ENCODE results near the gene ASGR1. TPM values are rescaled to one million over a fixed set of nuclear protein-coding genes. Genes with fewer than 3 reads are reported as not detected.

Gene ASGR1
- total RNA-seq (2014; rRNA removed; shearing (Covaris generic)), result 0.86 and 0.98 TPM in 2 replicates

- no peak for DNase-seq (ENCODE audit: low spot score)
Observed at GRCh38 chr17:7179317-7180254, at the start of gene ASGR1. Gene ASGR1 (minus strand): TSS chr17:7179370. CDS start chr17:7178563, 807 bp downstream.

- no peak for DNase-seq (ENCODE audit: low spot score)
Observed at GRCh38 chr17:7228920-7229319, 49.8 kb upstream of the ASGR1 start.

- DNase-seq (ENCODE audit: low spot score), result no peak
Observed at GRCh38 chr17:7226721-7227710, 47.8 kb upstream of the ASGR1 start.

- DNase-seq (ENCODE audit: low spot score), result no peak
Observed at GRCh38 chr17:7225711-7226331, 46.7 kb upstream of the ASGR1 start.

GRCh38 chr17:7224661-7225111 is 45.5 kb upstream of the ASGR1 start:
- peak; percentile 59 for DNase-seq (ENCODE audit: low spot score)

GRCh38 chr17:7224110-7224509 is 44.9 kb upstream of the ASGR1 start:
- peak; percentile 52 for DNase-seq (ENCODE audit: low spot score)

GRCh38 chr17:7223375-7223774 is 44.2 kb upstream of the ASGR1 start:
- DNase-seq (ENCODE audit: low spot score), result no peak

GRCh38 chr17:7222972-7223292 is 43.8 kb upstream of the ASGR1 start:
- no peak for DNase-seq (ENCODE audit: low spot score)

GRCh38 chr17:7222093-7222971 is 43.2 kb upstream of the ASGR1 start:
- no peak for DNase-seq (ENCODE audit: low spot score)

- no peak for DNase-seq (ENCODE audit: low spot score)
Observed at GRCh38 chr17:7221278-7222092, 42.3 kb upstream of the ASGR1 start.

- peak; percentile 83 for DNase-seq (ENCODE audit: low spot score)
Observed at GRCh38 chr17:7220593-7221277, 41.6 kb upstream of the ASGR1 start.

- peak; percentile 77 for DNase-seq (ENCODE audit: low spot score)
Observed at GRCh38 chr17:7219812-7220592, 40.8 kb upstream of the ASGR1 start, which contains the start of the genes ACADVL and DLG4. Gene ACADVL (plus strand): TSS chr17:7219938. CDS start chr17:7219985, 47 bp downstream. Gene DLG4 (minus strand): TSS chr17:7219836.

GRCh38 chr17:7219229-7219811 is 40.1 kb upstream of the ASGR1 start:
- DNase-seq (ENCODE audit: low spot score), result no peak

- no peak for DNase-seq (ENCODE audit: low spot score)
Observed at GRCh38 chr17:7218758-7219157, 39.6 kb upstream of the ASGR1 start.

- no peak for DNase-seq (ENCODE audit: low spot score)
Observed at GRCh38 chr17:7218166-7218565, 39.0 kb upstream of the ASGR1 start.

- DNase-seq (ENCODE audit: low spot score), result peak; percentile 68
Observed at GRCh38 chr17:7217113-7217987, 38.2 kb upstream of the ASGR1 start.

Data from A172 (cell line).